Left renal cortex interstitium (tissue), 4 donors: ENCODE measurements around the gene SPDYE2. TPM values are rescaled to one million over a fixed set of nuclear protein-coding genes. Genes with fewer than 3 reads are reported as not detected.
"Not testable (repeated sequence)": the region's sequence is repeated elsewhere in the genome, so short reads cannot be mapped to it uniquely, and the experiment has no call there.

Experiments
- DNase-seq, 4 donors: peaks; one replicate each; pipeline ENCODE4 v3.0.0-alpha.2; 2013; ENCODE audit warnings: low read depth in 4 of 4, low spot score in 2 of 4, missing footprints in 1 of 4
- polyA plus RNA-seq, 4 donors: library from polyadenylated mRNA; unstranded; fragments of 120-200 nt; gene quantifications; one replicate each; pipeline ENCODE4 v1.2.1, GENCODE V29; 2013; ENCODE audit not compliant: insufficient read length in 4 of 4

Gene SPDYE2
- 10 to 100 TPM in 1 of 4 donors, 1 to 10 TPM in 2, under 1 TPM in 1; 0.93 to 10.5 (median 5.3) TPM for polyA plus RNA-seq

GRCh38 chr7:102550808-102551422, at the start of gene SPDYE2:
SPDYE2 (plus strand) TSS chr7:102551226; CDS start chr7:102553256, 2,030 bp downstream.
- not testable (repeated sequence) for DNase-seq

- DNase-seq, result not testable (repeated sequence)
Observed at GRCh38 chr7:102503141-102503540, 47.9 kb upstream of the SPDYE2 start.

DNA sequence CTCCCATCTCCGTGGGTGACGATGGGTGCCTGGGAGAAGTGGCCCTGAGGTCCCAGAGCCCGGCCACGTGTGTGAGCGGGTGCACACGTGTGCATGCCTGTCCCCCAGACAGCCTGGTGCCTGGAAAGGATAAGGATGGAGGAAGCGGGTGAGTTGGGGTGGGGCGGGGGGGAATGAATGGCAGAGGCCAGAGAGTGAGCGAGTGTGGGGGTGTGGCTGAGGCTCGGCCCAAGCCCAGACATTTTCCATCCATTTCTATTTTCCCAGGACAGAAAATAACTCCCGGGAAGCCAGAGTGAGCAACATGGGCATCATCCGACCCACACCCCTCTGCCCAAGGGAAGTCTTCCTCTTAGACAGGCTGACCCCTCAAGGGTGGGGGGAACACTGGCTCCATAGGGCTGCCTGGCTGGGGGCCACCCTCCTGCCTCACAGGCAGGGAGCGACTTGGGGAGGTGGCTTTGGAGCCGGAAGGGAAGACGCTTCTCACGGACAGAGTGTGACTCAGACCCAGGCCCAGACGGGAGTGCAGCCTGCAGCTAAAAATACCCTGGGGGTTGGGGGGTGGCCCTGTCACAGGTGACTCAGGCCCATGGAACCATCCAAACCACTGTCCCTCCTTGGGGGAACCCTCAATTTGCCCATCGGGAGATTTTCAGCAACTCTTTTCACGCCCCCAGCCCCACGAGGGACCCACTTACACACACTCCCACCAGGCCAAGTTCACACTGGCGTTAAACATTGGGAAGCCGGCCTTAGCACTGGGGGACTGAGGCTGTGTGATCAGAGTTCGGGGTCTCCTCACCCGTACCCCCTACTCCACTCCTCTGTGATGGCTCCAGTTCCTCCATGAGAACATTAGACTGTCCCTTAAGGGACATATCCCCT, 45.5 kb upstream of the SPDYE2 start:
- DNase-seq, result not testable (repeated sequence)

DNA sequence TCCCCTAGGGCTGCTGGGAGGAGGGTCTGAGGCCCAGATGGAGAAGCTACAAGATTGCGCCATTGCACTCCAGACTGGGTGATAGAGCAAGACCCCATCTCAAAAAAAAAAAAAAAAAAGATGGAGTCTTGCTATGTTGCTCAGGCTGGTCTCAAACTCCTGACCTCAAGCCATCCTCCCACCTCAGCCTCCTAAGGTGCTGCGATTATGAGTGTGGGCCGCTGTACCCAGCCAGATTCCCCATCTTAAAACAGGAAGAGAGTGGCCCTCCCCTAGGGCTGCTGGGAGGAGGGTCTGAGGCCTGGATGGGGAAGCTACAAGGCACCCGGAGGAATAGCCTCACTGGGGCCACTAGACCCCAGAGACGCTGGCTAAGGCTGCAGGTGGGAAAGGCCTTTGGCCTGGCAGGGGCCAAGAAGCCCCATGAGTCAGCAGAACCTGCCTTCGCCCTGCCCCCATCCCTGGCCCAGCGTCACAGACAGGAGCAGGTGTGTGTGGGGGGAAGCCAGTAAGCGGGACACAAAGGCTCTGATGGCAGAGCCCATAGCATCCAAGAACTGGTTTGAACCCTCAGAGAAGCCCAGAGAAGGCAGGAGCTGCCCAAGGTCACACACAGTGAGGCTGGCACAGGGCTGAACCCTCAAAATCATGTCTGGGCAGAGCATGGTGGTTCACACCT, 43.5 kb upstream of the SPDYE2 start:
- DNase-seq, result not testable (repeated sequence)

GRCh38 chr7:102510575-102510974, 40.5 kb upstream of the SPDYE2 start:
- DNase-seq, result not testable (repeated sequence)

DNA sequence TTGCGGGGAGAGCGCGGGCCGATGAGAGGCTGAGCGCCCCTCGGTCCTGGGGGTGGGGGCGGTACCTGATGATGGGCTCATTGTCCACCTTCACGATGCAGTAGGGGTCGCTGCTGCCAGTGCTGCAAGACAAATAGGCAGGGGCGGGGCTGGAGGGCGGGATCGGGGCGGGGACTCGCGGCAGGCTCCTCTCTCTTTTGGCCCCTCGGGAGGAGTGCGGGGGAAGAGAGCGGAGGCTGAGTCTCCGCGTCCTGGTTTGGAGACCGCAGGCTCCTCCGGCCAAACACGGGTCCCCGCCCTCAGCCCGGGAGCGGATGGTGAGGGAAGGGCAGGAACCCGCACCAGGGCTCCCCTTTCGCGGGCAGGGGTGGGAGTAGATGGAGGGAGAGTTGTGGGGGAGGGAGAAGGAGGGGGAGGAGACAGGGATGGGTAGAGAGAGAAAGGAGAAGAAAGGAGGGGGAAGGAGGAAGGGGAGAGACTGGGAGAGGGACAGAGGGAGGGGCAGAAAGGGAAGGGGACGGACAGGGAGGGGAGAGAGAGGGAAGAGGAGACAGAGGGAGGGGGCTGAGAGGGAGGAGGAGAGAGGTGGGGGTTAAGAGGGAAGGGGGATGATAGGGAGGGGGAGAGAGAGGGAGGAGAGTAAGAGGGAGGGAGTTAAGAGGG, 39.0 kb upstream of the SPDYE2 start:
- DNase-seq, result not testable (repeated sequence)

GRCh38 chr7:102512642-102513221, 38.3 kb upstream of the SPDYE2 start:
- DNase-seq, result peak; percentile 73 to 92 (median 80)

- DNase-seq, result not testable (repeated sequence)
Observed at GRCh38 chr7:102514881-102515721, 35.9 kb upstream of the SPDYE2 start.

DNA sequence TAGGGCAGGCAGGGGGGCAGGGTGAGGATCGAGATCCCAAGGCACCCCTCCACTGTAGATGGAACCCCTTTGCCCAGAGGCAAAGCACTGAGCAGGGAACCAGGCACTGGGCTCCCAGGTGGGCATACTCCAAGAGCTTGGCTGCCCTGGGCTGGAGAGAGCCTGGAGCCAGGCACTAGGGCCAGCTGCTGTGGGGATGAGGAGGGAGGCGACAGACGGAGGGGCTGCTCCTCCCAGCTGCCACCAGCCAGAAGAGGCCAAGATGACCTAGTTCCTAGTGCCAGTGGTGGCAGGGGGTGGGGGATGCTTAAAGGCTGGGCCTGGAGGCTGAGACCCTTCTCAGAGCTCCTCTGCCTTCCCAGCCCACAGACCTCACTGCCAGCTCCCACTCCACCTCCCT, 35.1 kb upstream of the SPDYE2 start:
- DNase-seq, result not testable (repeated sequence)

DNA sequence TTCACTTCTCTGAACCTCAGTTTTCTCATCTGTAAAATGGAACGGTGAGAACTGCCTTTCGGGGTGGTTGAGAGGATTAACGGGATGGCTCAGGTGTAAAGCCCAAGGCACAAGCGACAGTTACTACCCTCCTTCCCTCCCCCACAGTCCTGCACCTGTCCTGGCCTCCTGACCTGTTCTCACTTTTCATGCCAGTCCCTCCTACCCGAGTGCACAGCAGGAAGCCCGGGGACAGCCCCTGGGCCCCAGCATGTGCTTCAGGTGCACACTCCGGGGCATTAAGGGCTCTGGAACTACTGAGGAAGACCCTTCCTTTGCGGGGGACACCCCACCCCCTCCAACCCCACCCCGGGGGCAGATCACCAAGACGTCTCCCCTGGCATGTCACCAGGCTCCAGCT, 34.1 kb upstream of the SPDYE2 start:
- DNase-seq, result not testable (repeated sequence)

- DNase-seq, result not testable (repeated sequence)
Observed at GRCh38 chr7:102517550-102518147, 33.4 kb upstream of the SPDYE2 start, which contains the start of gene RASA4B. RASA4B (minus strand) TSS chr7:102517777; CDS start chr7:102517710, 67 bp downstream.

GRCh38 chr7:102520797-102521196, 30.2 kb upstream of the SPDYE2 start:
- not testable (repeated sequence) for DNase-seq

DNA sequence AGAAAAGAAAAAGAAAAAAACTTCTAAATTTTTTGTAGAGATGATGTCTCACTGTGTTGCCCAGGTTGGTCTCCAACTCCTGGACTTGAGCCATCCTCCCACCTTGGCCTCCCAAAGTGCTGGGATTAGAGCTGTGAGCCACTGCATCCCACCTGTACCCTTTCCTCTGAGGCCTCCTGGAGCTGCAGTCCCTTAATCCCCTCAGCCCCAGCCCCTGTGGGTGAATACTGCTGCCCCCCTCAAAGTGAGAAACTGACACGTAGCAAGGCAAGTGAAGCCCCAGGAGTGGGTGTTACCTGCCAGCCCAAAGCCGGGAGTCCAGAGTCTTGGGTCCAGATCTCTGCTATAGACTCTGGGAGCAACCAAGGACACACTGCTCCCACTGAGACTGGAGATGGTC, 26.2 kb upstream of the SPDYE2 start:
- DNase-seq, result not testable (repeated sequence)

- not testable (repeated sequence) for DNase-seq
Observed at GRCh38 chr7:102527182-102527581, 23.8 kb upstream of the SPDYE2 start.

DNA sequence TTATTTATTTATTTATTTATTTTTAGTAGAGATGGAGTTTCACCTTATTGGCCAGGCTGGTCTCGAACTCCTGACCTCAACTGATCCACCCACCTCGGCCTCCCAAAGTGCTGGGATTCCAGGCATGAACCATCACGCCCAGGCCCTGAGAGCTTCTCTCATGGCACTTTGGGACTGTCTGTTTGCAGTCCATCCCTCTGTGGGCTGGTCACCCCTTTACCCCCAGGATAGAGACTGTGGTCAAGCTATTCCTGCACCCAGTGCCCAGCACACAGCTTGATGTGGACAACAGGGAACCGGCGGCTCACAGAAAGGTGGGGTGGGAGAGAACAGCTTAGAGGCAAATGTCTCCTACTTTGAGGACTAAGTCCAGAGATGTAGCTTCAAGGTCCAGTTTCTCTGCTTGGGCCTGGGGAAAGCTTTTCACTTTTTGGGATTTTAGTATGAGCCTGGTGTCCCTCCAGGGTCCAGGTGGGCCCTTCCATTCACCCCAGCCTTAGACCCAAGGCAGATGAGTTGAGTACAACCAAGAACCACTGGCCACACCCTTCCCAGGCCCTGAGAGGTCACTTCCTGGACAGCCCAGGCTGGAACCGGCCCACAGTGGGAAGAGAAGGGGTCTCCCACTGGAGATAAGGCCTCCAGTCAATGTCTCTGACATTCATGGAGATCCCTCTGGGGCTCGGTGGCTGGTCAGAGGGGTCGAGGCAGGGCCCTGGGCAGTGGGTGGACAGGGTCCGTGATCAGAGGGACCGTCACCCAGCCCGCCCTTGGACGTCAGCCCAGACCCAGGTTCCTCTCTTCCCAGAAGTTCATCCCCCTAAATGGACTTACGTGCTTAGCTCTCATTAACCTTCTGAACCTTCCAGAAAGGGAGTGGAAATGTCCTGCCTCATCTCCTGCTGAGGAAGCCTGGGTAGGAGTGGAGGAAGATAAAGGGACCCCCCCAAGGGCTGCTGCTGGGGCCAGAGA, 22.9 kb upstream of the SPDYE2 start:
- not testable (repeated sequence) for DNase-seq

- not testable (repeated sequence) for DNase-seq
Observed at GRCh38 chr7:102531583-102531982, 19.4 kb upstream of the SPDYE2 start.

DNA sequence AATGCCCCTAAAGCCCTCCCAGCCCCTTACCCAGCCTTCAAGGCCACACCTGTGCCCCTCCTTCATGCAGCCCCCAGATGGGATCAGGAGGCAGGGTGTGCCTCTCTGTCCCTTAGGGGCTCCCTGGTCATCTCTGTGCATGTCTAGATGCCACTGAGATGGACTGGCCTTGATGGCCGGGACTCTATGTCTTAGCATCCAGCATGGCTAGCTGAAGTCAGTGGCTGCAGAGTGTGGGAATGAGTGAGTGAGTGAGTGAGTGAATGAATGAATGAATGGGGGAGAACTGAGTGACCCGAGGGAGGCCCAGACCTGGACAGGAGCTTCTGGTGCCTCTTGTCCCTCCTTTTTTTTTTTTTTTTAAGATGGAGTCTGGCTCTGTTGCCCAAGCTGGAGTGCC, 18.9 kb upstream of the SPDYE2 start:
- DNase-seq, result not testable (repeated sequence)
